Renal cortex interstitium (tissue), 11 donors: ENCODE data around the gene CYB561. TPM values are rescaled to one million over a fixed set of nuclear protein-coding genes. Genes with fewer than 3 reads are reported as not detected.
"Not testable (repeated sequence)": the region's sequence is repeated elsewhere in the genome, so short reads cannot be mapped to it uniquely, and the experiment has no call there.

ENCODE experiments used
- DNase-seq, 11 donors: peaks; one replicate each; pipeline ENCODE4 v3.0.0-alpha.2; 2013; ENCODE audit warnings: low read depth in 9 of 11, low spot score in 4 of 11; ENCODE audit errors: extremely low read depth in 1 of 11
- polyA plus RNA-seq, 3 donors: library from polyadenylated mRNA; unstranded; fragments of 120-200 nt; gene quantifications; one replicate each; pipeline ENCODE4 v1.2.1, GENCODE V29; 2013; ENCODE audit not compliant: insufficient read length in 3 of 3

Gene CYB561
- polyA plus RNA-seq, 3 donors: 22.5 to 34.5 (median 26.4) TPM

GRCh38 chr17:63482509-63482908 lies 36.4 kb upstream of the CYB561 start:
- no peak for DNase-seq

- no peak for DNase-seq
Observed at GRCh38 chr17:63481488-63481870, 35.4 kb upstream of the CYB561 start.

- no peak for DNase-seq
Observed at GRCh38 chr17:63480826-63481487, 34.9 kb upstream of the CYB561 start.

- no peak for DNase-seq
Observed at GRCh38 chr17:63480192-63480784, 34.2 kb upstream of the CYB561 start.

GRCh38 chr17:63479495-63480184 lies 33.5 kb upstream of the CYB561 start:
- DNase-seq: no peak

GRCh38 chr17:63478814-63479494 lies 32.8 kb upstream of the CYB561 start:
- DNase-seq: peak in 4 of 11 donors; percentile 55 to 73 (median 64)

- DNase-seq: no peak
Observed at GRCh38 chr17:63477480-63478440, 31.7 kb upstream of the CYB561 start.

- no peak for DNase-seq
Observed at GRCh38 chr17:63476854-63477479, 30.9 kb upstream of the CYB561 start, which contains the start of gene ACE. TSS of gene ACE (plus strand) at chr17:63477061. CDS start at chr17:63477095, 34 bp downstream.

GRCh38 chr17:63476459-63476853 lies 30.4 kb upstream of the CYB561 start:
- no peak for DNase-seq

GRCh38 chr17:63475491-63476412 lies 29.6 kb upstream of the CYB561 start:
- DNase-seq: no peak

- DNase-seq: no peak
Observed at GRCh38 chr17:63474586-63475460, 28.7 kb upstream of the CYB561 start.

GRCh38 chr17:63474174-63474573 lies 28.1 kb upstream of the CYB561 start:
- no peak for DNase-seq

- DNase-seq: not testable (repeated sequence)
Observed at GRCh38 chr17:63468099-63468498, 22.0 kb upstream of the CYB561 start.

GRCh38 chr17:63464691-63465236 lies 18.7 kb upstream of the CYB561 start:
- no peak for DNase-seq

GRCh38 chr17:63463771-63464170 lies 17.7 kb upstream of the CYB561 start:
- no peak for DNase-seq

GRCh38 chr17:63460018-63460417 lies 13.9 kb upstream of the CYB561 start:
- DNase-seq: no peak
